ENCODE measurements around the gene DPF1.

Gene DPF1

DNA sequence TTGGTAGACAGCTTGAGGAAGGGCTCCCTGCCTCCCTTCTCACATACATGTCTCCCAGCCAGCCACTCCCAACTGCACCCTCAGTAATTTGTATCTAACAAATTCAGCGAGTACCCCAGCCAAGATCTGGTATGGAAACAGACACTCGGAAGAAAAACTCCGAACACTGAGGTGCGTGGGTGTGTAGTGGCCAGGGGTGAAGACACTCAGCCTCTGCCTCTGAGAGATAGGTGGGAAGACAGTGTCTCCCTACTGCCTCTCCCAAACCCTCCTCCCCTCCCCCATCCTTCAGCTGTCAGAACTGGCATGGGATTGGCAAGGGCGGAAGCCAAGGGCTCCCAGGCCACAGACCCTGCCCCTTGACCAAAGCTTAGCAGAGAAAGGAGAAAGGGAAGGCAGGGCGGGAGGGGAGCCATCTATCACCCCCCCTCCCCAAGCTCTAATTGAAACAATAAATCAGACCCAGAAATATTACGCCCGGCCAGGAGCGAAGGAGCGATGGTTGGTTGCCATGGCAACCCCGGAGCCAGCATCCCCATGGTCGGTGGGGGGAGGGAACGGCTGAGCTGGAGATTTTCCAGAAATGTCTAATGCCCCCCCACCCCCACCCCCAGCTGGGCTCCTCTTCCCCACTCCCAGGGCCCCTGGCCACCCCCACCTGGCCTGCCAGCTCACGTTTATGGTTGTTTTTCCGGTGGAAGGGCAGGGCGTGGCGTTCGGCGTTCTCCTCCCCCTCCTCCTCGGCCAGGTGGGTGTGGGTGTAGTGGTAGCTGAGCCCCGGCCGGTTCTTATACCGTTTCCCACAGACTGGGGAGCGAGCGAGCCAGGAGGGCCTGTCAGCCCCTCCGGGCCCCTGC lies 7.0 kb downstream of the DPF1 start:
- Histone ChIP-seq H3K9me3 (replicated peaks; ENCODE audit: insufficient read depth, low read length) (no peaks in the 10 kb centered on the region), H2AFZ (ENCODE audit: low read length) (no peak overlapping the region), H3K27me3 (replicated peaks; ENCODE audit: insufficient read depth, low read length) (peaks cover 10% of the 10 kb centered on the region), H3K9me2 (replicated peaks; ENCODE audit: insufficient read depth, low read length) (no peaks in the 10 kb centered on the region), H3K4me3 (ENCODE audit: low read length) (no peak overlapping the region), H3K36me3 (replicated peaks; ENCODE audit: insufficient read depth, low read length) (no peaks in the 10 kb centered on the region), H3F3A (ENCODE audit: insufficient read depth, low read length) (peaks cover 6% of the 10 kb centered on the region; the same call in 1 of the 2 replicates), H3K4me1 (ENCODE audit: low read length) (peaks cover 14% of the 10 kb centered on the region; the same call in 1 of the 2 replicates), H3K27ac (ENCODE audit: low read length) (no peak overlapping the region), H3K9ac (ENCODE audit: low read length) (no peak overlapping the region), H3K79me2 (ENCODE audit: low read length) (no peaks in the 10 kb centered on the region), H4K20me1 (ENCODE audit: insufficient read depth, low read length) (no peaks in the 10 kb centered on the region), H3K4me2 (ENCODE audit: low read depth, low read length) (no peak overlapping the region)
- no peak for TF ChIP-seq EZH2 (optimal IDR thresholded peaks at IDR 0.05; ENCODE audit: low read depth, low read length)
- TF ChIP-seq EZH2phosphoT487 (IDR thresholded peaks at IDR 0.05; ENCODE audit: low read length), result no peak
- TF ChIP-seq, protein P1, sequence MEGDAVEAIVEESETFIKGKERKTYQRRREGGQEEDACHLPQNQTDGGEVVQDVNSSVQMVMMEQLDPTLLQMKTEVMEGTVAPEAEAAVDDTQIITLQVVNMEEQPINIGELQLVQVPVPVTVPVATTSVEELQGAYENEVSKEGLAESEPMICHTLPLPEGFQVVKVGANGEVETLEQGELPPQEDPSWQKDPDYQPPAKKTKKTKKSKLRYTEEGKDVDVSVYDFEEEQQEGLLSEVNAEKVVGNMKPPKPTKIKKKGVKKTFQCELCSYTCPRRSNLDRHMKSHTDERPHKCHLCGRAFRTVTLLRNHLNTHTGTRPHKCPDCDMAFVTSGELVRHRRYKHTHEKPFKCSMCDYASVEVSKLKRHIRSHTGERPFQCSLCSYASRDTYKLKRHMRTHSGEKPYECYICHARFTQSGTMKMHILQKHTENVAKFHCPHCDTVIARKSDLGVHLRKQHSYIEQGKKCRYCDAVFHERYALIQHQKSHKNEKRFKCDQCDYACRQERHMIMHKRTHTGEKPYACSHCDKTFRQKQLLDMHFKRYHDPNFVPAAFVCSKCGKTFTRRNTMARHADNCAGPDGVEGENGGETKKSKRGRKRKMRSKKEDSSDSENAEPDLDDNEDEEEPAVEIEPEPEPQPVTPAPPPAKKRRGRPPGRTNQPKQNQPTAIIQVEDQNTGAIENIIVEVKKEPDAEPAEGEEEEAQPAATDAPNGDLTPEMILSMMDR (IDR thresholded peaks at IDR 0.05; ENCODE audit: low read length), result no peak
- DNase-seq, result no peak

GRCh38 chr19:38213911-38214625 lies 10.0 kb downstream of the DPF1 start:
- Histone ChIP-seq H3K4me1 (ENCODE audit: low read length) (peaks cover 14% of the 10 kb centered on the region; the same call in 1 of the 2 replicates), H3F3A (ENCODE audit: insufficient read depth, low read length) (peaks cover 6% of the 10 kb centered on the region; the same call in 1 of the 2 replicates), H3K27ac (ENCODE audit: low read length) (peak overlapping the region; percentile 36; the same call in 1 of the 2 replicates), H3K4me3 (ENCODE audit: low read length) (no peak overlapping the region), H3K9me3 (replicated peaks; ENCODE audit: insufficient read depth, low read length) (no peaks in the 10 kb centered on the region), H3K79me2 (ENCODE audit: low read length) (no peaks in the 10 kb centered on the region), H3K9me2 (replicated peaks; ENCODE audit: insufficient read depth, low read length) (no peaks in the 10 kb centered on the region), H2AFZ (ENCODE audit: low read length) (no peak overlapping the region), H3K4me2 (ENCODE audit: low read depth, low read length) (peak overlapping the region; percentile 14; the same call in 1 of the 2 replicates), H3K9ac (ENCODE audit: low read length) (no peak overlapping the region; the same call in 1 of the 2 replicates), H3K27me3 (replicated peaks; ENCODE audit: insufficient read depth, low read length) (peaks cover 29% of the 10 kb centered on the region), H3K36me3 (replicated peaks; ENCODE audit: insufficient read depth, low read length) (no peaks in the 10 kb centered on the region), H4K20me1 (ENCODE audit: insufficient read depth, low read length) (no peaks in the 10 kb centered on the region)
- peak; percentile 65 for DNase-seq
- TF ChIP-seq EZH2 (optimal IDR thresholded peaks at IDR 0.05; ENCODE audit: low read depth, low read length), result no peak
- TF ChIP-seq, protein P1 (IDR thresholded peaks at IDR 0.05; ENCODE audit: low read length), result no peak
- no peak for TF ChIP-seq EZH2phosphoT487 (IDR thresholded peaks at IDR 0.05; ENCODE audit: low read length)

DNA sequence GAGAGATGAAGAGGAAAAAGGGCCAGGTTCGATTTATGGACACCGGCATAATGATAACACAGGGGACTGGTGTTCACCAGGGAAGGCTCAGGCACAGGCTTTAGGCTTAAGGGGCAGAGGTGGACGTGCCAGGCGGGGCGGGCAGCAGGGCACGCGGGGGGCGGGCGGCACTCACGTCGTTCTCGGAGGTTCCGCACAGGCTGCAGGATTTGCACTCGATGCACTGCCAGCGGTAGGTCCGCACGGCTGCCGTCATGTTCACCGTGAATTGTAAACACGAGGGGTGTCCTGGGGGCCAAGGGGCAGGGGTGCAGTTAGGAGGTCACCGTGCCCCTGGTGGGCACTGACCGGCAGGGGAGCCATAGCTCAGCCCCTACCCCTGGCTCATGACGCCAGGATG lies 10.6 kb downstream of the DPF1 start:
- Histone ChIP-seq H3K79me2 (ENCODE audit: low read length) (no peaks in the 10 kb centered on the region), H4K20me1 (ENCODE audit: insufficient read depth, low read length) (no peaks in the 10 kb centered on the region), H2AFZ (ENCODE audit: low read length) (no peak overlapping the region), H3K9me2 (replicated peaks; ENCODE audit: insufficient read depth, low read length) (no peaks in the 10 kb centered on the region), H3K27ac (ENCODE audit: low read length) (no peak overlapping the region), H3K4me2 (ENCODE audit: low read depth, low read length) (peak overlapping the region; percentile 14; the same call in 1 of the 2 replicates), H3K4me1 (ENCODE audit: low read length) (peaks cover 14% of the 10 kb centered on the region; the same call in 1 of the 2 replicates), H3K9me3 (replicated peaks; ENCODE audit: insufficient read depth, low read length) (no peaks in the 10 kb centered on the region), H3K36me3 (replicated peaks; ENCODE audit: insufficient read depth, low read length) (no peaks in the 10 kb centered on the region), H3K4me3 (ENCODE audit: low read length) (no peak overlapping the region), H3K9ac (ENCODE audit: low read length) (no peak overlapping the region), H3F3A (ENCODE audit: insufficient read depth, low read length) (peaks cover 6% of the 10 kb centered on the region; the same call in 1 of the 2 replicates), H3K27me3 (replicated peaks; ENCODE audit: insufficient read depth, low read length) (peaks cover 29% of the 10 kb centered on the region)
- TF ChIP-seq, protein P1 (IDR thresholded peaks at IDR 0.05; ENCODE audit: low read length), result no peak
- TF ChIP-seq EZH2phosphoT487 (IDR thresholded peaks at IDR 0.05; ENCODE audit: low read length), result no peak
- TF ChIP-seq EZH2 (optimal IDR thresholded peaks at IDR 0.05; ENCODE audit: low read depth, low read length), result no peak
- no peak for DNase-seq
